GM19324 (cell line): ENCODE data around the gene LDLR.

Experiments used
- ATAC-seq: cut with Tn5 transposase; IDR thresholded peaks from one replicate; pipeline ENCODE4 v1.9.1; 2021; ENCODE audit warnings: mild to moderate bottlenecking, moderate library complexity; ENCODE audit not compliant: unreplicated experiment, low FRiP score

LDLR gene

DNA sequence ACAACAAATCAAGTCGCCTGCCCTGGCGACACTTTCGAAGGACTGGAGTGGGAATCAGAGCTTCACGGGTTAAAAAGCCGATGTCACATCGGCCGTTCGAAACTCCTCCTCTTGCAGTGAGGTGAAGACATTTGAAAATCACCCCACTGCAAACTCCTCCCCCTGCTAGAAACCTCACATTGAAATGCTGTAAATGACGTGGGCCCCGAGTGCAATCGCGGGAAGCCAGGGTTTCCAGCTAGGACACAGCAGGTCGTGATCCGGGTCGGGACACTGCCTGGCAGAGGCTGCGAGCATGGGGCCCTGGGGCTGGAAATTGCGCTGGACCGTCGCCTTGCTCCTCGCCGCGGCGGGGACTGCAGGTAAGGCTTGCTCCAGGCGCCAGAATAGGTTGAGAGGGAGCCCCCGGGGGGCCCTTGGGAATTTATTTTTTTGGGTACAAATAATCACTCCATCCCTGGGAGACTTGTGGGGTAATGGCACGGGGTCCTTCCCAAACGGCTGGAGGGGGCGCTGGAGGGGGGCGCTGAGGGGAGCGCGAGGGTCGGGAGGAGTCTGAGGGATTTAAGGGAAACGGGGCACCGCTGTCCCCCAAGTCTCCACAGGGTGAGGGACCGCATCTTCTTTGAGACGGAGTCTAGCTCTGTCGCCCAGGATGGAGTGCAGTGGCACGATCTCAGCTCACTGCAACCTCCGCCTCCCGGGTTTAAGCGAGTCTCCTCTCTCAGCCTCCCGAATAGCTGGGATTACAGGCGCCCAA, at the start of gene LDLR:
Gene LDLR (plus strand): TSS at position 210 of the 760 bp plus-strand sequence. CDS start 86 bp downstream, at position 296.
- no peak for ATAC-seq

DNA sequence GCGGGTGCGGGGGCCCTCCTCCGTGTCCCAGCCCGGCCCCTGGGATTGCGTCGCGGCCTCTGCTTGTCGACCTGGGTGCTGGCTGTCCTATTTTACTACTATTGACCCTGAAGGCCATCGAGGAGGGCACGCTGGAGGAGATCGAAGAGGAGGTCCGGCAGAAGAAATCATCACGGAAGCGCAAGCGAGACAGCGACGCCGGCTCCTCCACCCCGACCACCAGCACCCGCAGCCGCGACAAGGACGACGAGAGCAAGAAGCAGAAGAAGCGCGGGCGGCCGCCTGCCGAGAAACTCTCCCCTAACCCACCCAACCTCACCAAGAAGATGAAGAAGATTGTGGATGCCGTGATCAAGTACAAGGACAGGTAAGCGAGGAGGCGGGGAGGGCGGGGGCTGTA, 48.1 kb upstream of the LDLR start:
- ATAC-seq: no peak

DNA sequence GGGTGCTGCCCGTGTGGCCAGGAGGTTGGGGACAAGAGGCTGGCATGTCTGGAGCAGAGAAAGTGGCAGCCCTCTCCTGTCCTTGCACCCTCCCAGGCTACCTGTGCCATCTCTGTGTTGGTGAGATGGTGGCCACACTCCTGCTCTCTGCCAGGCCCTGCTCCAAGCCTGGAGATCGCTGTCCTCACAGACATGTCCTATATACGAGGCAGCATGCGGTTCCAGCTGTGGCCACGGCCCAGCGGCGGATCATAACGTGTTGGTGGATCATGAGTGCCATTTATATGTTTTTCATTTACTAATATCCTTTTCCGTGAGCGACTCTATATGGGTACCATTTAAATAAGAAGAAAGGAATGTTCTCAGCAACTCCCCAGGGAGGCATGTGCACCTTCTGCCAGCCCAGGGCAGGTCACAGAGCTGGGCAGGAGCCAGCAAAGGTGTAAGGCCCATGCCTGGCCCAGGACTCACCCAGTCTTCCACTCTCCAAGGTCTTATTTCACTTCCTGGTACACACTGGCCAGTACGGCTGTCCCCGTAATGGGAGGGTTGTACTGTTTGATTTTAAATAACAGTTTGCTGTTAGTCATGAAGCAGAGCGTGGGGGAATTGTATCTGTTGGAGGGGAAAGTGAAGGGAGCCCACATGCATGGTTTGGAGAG, 47.2 kb upstream of the LDLR start:
- no peak for ATAC-seq

DNA sequence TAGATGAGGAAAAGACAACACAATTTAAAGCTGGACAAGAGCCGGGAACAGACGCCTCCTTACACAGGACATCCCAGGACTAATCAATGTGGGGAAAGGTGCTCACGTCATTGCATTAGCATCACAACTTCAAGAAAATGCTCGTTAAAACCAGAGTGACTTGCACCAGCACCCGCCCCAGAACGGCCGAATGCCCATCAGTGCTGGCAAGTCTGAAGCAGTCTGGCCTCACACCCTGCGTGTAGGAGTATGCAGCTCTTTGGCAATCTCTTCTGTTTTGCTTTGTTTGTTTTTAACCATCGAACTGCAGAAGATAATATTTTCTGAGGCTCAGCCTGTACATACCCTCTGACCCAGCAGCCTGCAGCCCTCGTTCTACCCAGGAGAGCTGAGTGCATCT, 44.8 kb upstream of the LDLR start:
- ATAC-seq: no peak

DNA sequence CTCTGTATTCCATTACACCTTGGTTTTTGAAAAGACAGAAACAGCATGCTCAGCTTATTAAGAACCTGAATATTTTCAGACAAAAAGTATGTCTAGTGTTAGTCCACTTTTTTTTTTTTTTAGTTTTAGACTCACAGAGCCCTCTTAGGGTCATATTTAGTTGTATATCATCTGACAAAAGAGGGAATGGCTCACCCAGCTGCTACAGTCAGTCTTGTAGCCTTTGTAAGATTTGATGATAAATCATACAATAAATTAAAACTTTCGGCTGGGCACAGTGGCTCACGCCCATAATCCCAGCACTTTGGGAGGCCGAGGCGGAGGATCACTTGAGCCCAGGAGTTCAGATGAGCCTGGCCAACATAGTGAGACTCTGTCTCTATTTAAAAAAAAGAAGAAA, 43.7 kb upstream of the LDLR start:
- ATAC-seq: no peak

DNA sequence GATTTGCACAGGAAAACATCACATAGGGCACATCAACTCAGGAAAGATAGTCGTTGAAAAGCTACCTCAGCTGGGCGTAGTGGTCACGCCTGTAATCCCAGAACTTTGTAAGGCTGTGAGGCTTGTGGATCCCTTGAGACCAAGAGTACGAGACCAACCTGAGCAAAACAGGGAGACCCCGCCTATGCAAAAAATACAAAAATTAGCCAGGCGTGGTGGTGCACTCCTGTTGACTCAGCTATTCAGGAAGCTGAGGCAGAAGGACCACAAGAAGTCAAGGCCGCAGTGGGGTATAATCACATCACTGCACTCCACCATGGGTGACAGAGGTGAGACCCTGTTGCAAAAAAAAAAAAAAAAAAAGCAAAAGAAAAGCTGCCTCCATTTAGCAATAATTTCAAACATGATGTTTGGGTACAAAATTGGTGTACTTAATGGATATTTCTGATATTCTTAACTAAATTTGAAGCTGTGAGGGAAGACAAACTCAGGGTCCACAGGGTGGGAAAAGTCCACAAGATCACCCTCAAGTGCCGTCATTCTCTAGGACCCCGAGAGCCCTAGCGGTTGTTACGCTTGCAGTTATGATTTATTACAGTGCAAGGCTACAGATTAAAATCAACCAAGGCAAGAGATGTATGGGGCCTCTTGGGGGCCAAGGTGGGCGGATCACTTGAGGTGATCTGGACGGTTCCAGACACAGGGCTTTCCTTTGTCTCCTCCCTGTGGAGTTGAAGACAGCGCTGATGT, 42.5 kb upstream of the LDLR start:
- ATAC-seq: no peak

DNA sequence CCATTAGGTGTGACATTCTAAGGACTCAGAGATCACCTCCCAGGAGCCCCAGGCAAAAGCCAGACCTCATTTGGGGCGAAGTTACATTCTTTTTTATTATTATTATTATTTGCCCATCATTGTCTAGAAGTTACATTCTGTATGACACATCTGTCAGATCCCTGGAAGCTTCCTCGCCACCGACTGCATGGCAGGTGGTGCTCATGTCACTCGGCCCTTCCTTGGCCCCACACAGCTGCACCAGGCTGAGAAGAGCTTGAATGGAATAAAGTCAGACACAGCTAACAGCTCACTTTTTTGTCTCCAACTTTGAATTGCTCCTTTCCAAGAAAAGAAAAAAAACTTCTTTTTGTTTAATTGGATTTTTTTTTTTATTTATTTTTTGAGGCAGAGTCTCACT, 41.4 kb upstream of the LDLR start:
- ATAC-seq: no peak

DNA sequence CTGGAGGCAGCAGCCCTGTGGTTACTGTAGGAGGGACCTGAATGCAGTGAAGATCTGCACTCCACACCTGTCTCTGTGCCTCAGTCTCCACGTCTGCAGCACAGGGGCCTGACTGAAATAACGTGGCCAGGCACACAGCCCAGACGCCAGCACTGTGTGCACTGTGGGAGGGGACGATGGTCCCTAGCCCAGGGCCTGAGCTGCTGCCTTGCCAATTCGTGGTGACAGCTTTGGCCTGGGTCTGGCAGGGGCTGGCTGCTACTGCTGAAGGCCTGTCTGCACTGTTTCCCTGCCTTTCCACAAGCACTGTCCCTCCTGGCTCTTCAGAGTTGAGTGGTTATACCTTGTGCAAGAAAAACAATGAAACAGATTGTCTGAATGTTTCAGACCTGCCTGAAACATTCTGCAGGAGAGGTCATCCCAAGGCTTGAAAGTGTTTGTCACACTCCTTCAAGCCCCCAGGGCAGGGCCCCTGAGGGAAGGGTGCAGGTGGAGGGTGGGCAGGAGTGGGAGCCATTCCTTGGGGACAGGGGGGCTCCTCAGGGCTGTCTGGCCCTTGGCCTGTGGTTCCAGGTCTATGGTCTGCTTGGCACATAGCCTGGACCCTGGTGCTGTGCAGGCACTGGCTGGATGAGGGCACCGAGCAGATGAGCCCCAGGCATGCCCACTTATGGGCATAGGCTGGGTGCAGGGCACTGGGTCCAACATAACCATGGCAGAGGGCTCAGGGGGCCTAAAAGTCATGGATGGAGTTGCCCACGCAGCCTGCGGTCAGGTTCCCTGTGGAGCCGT, 38.7 kb upstream of the LDLR start:
- ATAC-seq: no peak

DNA sequence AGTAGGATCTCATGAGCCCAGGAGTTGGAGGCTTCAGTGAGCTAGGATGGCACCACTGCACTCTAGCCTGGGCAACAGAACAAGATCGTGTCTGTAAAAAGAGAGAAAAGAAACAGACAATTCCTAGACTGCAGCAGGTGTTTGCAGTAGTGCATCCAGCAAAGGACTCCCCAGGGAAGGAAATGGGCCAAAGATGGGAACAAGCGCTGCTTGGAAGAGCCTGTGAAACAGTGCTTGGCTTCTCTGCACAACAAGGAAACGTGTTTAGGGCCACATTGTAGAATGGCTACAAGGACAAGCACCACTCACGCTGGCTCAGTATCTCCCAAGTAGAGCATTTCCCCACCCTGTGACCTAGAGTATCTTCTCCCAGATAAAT, 35.5 kb upstream of the LDLR start:
- ATAC-seq: no peak

DNA sequence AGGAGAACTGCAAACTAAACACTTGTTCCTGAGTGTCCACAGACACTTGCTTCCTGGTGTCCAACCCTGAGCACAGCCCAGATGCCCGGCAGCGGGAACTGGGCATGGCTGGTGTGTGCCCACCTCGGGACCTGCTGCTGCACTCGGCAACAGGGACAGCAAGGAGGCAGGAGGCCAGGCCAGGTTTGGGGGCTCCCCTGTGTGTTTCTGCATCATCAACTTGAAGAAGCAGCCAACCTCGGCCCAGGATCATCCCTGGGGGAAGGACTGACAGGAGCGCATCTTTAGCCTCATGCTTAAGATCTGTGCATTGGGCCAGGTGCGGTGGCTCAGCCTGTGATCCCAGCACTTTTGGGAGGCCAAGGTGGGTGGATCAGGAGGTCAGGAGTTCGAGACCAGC, 35.1 kb upstream of the LDLR start:
- ATAC-seq: no peak

DNA sequence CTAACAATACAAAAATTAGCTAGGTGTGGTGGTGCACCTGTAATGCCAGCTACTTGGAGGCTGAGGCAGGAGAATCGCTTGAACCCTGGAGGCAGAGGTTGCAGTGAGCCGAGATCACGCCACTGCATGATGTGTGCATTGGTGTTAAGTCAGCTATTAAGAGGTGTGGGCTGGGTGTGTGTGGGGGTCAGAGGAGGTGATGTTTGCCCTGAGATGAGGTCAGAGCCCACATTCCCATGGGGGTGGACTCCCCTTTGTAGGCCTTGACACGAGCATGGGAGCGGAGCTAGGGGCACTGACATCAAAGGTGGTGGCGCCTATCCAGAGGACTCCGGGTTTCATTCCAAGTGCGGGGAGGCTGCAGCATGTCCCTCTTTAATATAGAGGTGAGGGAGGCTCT, 34.6 kb upstream of the LDLR start:
- ATAC-seq: no peak

DNA sequence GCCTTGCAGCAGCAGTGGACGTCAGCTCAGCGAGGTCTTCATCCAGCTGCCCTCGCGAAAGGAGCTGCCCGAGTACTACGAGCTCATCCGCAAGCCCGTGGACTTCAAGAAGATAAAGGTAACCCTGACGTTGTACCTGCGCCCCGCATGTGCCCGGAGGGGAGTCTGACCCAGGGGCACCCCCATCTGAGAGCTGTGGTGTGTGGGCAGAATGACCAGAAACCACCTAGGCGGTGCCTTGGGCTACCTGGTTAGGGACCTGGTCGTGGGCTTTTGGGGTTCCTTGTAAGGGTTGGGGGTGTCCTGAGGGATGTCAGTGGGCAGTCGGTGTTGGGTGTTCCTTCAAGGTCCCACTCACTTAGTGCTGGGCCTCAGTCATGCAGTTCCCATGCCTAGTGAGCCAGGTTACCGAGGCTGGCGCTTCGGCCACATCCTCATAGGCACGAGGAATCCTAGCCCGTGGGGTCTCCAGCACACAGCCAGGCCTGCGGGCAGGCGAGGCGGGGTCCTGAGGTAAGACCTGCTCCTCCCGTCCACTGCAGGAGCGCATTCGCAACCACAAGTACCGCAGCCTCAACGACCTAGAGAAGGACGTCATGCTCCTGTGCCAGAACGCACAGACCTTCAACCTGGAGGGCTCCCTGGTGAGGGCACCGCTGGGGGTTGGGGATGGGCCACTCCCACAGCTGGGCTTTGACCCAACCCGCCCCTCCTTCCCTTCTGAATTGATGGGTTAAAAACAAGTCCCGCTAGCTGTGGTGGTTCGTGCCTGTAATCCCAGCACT, 30.8 kb upstream of the LDLR start:
- no peak for ATAC-seq

DNA sequence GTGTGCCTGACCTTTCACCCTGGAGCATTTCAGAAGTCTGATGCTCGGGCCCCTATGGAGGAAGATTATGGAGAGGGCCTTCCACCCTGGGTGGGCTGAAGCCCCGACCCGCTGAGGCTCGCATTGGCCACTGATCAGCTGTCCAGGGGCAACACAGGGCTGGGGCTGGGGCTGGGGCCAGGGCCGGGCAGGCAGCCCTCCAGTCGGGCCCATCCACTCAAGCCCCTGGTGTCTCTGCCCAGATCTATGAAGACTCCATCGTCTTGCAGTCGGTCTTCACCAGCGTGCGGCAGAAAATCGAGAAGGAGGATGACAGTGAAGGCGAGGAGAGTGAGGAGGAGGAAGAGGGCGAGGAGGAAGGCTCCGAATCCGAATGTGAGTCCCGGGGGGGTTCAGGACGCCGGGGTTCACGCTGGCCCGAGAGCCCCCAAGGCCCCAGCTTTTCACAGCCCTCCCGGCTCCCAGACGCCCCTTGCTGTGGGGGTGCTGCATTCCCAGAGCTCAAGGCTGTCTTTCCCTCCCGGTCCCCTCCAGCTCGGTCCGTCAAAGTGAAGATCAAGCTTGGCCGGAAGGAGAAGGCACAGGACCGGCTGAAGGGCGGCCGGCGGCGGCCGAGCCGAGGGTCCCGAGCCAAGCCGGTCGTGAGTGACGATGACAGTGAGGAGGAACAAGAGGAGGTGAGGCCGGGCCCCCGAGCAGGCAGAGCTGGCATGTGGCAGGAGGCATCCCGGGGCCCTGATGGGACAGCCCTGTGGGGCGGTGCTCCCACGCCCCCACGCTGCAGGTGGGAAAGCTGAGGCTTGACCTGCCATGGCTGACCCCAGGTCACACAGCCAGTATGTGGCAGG, 29.5 kb upstream of the LDLR start:
- no peak for ATAC-seq

DNA sequence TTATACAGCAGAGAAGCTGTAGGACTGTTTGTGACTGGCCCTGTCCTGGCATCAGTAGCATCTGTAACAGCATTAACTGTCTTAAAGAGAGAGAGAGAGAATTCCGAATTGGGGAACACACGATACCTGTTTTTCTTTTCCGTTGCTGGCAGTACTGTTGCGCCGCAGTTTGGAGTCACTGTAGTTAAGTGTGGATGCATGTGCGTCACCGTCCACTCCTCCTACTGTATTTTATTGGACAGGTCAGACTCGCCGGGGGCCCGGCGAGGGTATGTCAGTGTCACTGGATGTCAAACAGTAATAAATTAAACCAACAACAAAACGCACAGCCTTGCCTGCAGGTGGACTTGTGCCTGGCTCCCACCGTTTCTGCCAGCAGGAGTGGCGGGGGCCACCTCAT, 27.3 kb upstream of the LDLR start:
- ATAC-seq: no peak

DNA sequence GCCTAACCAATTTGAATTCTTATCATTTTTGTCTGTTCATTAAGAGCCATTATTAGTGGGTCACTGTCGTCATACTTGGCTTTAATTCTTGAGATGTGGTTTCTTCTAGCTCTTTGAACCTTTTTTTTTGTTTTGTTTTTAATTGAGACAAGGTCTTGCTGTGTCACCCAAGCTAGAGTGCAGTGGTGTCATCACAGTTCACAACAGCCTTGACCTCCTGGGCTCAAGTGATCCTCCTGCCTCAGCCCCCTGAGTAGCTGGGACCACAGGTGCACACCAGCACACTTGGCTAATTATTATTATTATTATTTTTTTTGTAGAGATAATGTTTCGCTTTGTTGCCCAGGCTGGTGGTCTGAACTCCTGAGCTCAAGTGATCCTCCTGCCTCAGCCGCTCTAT, 25.8 kb upstream of the LDLR start:
- no peak for ATAC-seq

DNA sequence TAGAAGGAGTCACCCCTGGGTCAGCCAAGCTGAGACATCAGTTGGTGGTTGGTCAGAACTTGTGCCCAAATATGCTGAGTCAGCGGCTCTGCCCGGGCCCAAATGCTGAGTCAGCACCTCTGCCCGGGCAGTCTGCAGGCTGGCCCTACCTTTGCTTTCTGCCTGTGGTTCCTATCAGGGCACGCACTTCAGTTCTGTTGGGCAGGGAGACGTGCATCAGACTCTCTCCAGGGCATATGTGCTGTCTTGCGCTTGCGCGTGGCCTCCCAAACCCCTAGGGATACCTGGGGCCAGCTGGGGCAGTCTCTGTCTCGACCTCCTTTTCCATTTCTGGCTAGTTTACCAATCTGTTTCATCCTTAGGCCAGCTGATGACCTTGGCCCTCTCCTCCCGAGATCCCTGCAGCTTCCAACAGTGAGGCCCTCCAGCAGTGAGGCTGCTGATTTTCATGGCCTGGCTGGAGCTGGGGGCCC, 24.4 kb upstream of the LDLR start:
- no peak for ATAC-seq

DNA sequence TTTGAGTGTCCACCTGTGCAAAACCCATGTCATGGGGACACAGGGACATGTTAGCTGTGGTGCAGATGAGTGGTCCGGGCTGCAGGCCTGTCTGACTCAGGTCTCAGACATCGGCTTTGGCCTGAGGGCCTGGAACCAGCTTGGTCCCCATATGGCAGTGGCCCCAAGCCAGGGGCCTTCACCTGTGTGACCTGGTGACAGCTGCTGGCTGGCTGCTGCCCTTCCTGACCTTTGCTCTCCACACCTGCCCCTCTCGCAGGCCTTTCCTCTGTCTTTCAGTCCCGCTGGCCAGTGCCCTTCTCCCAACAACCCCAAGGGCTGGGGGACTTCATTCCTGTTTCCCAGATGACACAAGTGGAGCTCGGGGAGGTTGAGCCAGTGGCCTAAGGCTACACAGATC, 22.9 kb upstream of the LDLR start:
- no peak for ATAC-seq

DNA sequence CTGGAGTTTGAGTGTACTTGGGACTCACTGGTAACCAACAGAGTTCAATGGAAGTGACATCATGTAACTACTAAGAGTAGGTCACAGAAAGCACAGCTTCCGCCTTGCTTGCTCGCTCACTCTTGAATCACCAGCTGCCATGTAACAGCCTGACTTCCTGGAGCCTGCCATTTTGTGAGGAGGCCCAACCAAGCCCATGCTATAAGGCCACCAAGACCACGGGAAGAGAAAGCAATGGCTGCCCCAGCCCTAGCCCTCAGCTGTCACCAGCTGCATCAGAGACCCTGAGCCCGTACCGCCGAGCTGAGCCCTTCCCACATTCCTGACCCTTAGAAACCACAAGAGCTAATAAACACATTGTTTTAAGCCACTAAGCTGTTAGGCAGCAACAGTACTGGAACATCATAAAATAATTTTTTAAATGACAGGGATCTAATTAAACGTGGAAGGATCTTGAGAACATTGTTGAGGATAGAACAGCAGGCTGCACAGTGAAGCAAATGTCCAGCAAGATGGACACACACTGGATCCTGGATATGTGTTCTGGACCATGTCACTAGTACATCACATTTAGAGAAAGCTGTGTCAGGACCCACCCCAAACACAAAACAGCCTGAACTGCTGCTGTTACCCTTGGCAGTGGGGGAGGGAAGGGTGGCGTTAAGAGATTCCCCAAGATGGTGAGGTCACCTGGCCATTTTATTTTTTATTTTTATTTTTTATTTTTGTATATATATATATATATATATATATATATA, 21.7 kb upstream of the LDLR start:
- ATAC-seq: no peak
